AG10803 (cell line): ENCODE measurements around the gene MIS12.

Experiments used
- DNase-seq: peaks from one replicate; pipeline ENCODE4 v3.0.0; 2010; ENCODE audit warnings: low read depth
- H3K4me3 ChIP-seq: 2 replicates; pipeline ENCODE4 v1.5.1; 2011; ENCODE audit warnings: mild to moderate bottlenecking, low read length, control low read depth
- TF ChIP-seq, protein P1 (sequence below): conservative IDR thresholded peaks from 2 replicates; pipeline ENCODE4 v1.5.1; 2011; ENCODE audit warnings: mild to moderate bottlenecking, low read length, control low read depth, inconsistent platforms

Gene MIS12

DNA sequence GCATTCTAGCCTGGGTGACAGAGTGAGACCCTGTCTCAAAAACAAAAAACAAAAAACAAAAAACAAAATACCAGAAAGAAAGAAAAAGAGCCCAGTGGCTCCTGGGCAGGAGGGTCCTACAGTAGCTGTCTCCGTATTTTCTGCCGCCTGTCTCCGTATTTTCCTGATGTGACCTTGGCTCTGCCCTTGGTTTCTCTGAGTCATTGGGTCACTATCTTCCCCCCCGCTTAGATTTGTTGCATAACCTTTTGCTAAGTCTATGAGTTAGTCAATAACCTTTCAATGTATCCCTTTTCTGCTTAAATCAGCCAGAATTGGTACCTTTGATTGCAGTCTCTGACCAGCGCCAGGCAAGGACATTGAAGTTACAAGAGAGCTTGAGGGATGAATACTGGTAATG lies 36.9 kb downstream of the MIS12 start:
- no peak for DNase-seq
- no peak overlapping the region for H3K4me3 ChIP-seq
- TF ChIP-seq, protein P1, sequence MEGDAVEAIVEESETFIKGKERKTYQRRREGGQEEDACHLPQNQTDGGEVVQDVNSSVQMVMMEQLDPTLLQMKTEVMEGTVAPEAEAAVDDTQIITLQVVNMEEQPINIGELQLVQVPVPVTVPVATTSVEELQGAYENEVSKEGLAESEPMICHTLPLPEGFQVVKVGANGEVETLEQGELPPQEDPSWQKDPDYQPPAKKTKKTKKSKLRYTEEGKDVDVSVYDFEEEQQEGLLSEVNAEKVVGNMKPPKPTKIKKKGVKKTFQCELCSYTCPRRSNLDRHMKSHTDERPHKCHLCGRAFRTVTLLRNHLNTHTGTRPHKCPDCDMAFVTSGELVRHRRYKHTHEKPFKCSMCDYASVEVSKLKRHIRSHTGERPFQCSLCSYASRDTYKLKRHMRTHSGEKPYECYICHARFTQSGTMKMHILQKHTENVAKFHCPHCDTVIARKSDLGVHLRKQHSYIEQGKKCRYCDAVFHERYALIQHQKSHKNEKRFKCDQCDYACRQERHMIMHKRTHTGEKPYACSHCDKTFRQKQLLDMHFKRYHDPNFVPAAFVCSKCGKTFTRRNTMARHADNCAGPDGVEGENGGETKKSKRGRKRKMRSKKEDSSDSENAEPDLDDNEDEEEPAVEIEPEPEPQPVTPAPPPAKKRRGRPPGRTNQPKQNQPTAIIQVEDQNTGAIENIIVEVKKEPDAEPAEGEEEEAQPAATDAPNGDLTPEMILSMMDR: no peak

DNA sequence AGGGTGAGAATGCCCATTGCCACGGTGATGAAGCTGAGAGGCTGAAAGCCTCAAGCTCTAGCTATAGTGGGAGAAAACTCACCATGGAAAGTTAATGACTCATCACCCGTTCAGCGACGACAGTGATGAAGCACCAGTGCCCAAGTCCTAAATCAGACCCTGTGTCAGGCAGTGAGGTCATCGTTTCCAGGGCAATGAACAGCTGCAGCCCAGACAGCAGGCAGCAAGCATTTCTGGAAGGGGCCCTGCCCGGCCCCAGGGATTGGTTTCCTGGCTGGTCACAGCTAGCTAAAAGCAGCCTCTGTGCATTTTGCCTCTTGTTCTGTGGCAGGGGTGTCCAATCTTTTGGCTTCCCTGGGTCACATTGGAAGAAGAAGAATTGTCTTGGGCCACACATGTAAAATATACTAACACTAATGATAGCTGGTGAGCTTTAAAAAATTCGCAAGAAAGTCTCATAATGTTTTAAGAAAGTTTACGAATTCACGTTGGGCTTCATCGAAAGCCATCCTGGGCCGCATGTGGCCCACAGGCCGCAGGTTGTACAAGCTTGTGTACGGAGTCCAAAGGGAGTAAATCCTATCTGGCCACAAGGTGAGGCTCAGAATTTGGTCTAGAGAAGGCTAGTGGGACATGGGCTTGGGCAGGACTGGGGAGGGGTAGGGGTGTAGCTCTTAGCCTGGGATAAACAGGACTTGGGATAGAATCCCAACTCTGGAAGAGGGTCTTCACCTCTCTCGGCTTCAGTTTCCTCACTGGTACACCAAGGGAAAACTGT lies 40.6 kb downstream of the MIS12 start:
- TF ChIP-seq, protein P1: 0 out of 2 replicates have a peak, but pooled peaks have one; percentile 8
- no peak overlapping the region for H3K4me3 ChIP-seq
- peak; percentile 97 for DNase-seq

DNA sequence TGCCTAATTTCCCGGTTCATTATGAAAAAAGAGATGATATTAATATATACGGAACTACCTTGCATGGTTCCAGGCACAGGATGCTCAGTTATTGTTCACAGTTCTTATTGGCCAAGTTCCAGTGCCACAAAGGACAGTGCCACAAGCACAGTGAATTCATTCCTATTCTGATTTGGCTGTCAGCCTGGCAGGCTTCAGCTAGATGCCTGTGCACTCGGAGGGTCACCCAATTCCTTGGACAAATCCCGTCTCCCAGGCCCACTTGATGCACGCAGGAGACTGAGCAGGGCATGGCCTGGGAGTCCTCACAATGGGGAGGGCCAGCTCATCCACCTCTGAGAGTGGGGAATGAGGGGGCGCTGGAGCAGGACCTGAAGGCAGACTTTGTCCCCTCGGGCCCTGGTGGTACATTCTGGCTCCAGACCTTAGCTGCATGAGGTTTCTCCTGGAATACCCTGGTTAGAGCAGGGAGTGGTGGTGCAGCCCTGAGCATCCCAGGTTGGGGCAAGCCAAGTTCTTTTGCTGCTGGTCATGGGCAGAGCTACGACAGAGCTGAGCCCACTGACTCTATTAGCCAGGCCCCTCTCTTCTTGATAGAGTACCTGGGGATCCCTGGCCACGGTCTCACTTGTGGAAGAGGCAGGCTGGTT lies 41.4 kb downstream of the MIS12 start:
- TF ChIP-seq, protein P1: no peak
- no peak for DNase-seq
- no peak overlapping the region for H3K4me3 ChIP-seq

DNA sequence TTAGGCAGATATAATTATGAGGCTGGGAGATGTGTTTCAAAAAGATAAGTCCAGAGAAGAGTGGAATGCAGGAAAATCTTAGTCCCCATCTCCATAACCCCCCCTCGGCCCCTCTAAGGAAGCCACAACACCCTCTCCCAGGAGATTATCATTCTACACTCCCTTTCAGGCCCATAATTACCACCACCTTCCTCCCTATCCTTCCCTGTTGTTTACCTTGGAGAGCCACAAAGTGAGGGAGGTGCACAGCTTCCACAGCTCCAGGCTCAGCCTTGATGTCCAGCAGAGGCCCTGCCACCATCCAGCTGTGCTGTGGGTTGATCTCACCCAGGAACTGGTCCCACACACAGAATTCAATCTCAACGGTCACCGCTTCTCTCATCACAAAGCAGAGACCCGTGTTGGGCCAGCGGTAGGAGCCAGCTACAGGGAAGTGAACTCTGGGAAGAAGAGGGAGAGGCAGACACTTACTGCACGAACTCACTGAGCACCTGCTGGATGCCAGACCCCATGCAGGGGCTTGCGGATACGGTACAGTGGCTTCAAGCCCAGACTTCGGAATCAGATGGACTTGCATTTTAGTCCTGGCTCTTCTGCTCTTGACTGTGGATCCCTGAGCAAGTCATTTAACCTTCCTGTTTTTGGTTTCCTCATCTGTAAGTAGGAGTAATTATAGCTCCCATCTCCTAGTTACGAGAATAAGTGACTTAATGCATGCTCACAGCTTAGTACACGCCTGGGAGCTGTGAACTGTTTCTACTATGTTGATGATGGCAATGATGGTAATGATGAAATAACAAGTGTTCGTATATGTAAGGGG lies 44.1 kb downstream of the MIS12 start:
- TF ChIP-seq, protein P1: no peak
- DNase-seq: no peak

DNA sequence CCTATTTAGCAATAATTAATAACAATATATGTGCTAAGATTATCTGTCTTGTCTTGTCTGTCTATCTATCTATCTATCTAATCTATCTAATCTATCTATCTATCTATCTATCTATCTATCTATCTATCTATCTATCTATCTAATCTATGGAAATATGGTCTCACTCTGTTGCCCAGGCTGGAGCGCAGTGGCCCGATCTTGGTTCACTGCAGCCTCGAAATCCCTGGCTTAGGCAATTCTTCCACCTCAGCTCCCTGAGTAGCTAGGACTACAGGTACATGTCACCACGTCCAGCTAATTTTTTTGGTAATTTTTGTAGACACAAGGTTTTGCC lies 44.7 kb downstream of the MIS12 start:
- no peak for DNase-seq
- TF ChIP-seq, protein P1: no peak
- no peak overlapping the region for H3K4me3 ChIP-seq

More for the DNA sequence above, 44.1 kb downstream of the MIS12 start:
- no peak overlapping the region for H3K4me3 ChIP-seq

DNA sequence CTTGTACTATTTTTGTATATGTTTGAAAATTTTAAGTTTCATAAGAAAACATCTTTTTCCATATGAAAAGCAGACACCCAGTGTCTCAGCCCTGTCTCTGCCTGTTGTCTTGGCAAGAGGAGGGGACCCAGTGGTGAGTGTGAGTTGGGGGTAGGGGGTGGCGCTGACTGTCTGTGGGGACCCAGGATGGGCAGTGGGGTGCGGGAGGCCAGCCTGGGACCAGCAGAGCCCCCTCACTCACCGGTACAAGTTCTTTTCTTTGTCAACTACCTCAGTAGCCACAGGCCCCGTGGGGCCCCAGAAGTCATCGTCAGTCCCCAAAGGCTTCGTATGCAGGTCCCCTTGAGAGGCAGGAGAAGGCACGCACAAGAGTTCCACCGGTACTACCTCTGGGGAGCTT lies 46.2 kb downstream of the MIS12 start:
- DNase-seq: no peak
- TF ChIP-seq, protein P1: no peak
- H3K4me3 ChIP-seq: no peak overlapping the region
